Thyroid gland (tissue), 4 donors: ENCODE results near the gene DYNLT2B. TPM values are rescaled to one million over a fixed set of nuclear protein-coding genes. Genes with fewer than 3 reads are reported as not detected.

Source experiments
- DNase-seq, 2 donors: peaks; one replicate each; pipeline ENCODE4 v3.0.0-alpha.2; 2019
- H3K27ac ChIP-seq, 3 donors: fragments of 200-600 bp; sonication (generic); 1 replicate in 2 of 3; 2 replicates in 1 of 3; pipeline ENCODE4 v1.5.1; 2016 to 2019; ENCODE audit warnings: mild to moderate bottlenecking in 1 of 3, moderate library complexity in 1 of 3
- H3K27me3 ChIP-seq: fragments of 200-600 bp; sonication (generic); one replicate; pipeline ENCODE4 v1.5.1; 2019
- H3K36me3 ChIP-seq, 2 donors: fragments of 200-600 bp; sonication (generic); one replicate each; pipeline ENCODE4 v1.5.1; 2016 to 2019
- H3K4me1 ChIP-seq, 2 donors: fragments of 200-600 bp; sonication (generic); one replicate each; pipeline ENCODE4 v1.5.1; 2017 to 2019
- H3K4me3 ChIP-seq, 3 donors: fragments of 200-600 bp; sonication (generic); replicated peaks in 1 of 3; 1 replicate in 2 of 3; 2 replicates in 1 of 3; pipeline ENCODE4 v1.5.1; 2016; ENCODE audit warnings: mild to moderate bottlenecking in 1 of 3
- H3K9me3 ChIP-seq: fragments of 200-600 bp; sonication (generic); one replicate; pipeline ENCODE4 v1.5.1; 2017
- CTCF ChIP-seq, 6 experiments: fragments of 200-600 bp in 3 of 6; fragments of 450-650 bp in 3 of 6; sonication (generic) in 3 of 6; IDR thresholded peaks; one replicate each; pipeline ENCODE4 v1.5.1; 2016 to 2019; ENCODE audit warnings: antibody characterized with exemption in 6 of 6, mild to moderate bottlenecking in 2 of 6, inconsistent platforms in 1 of 6, moderate library complexity in 1 of 6
- POLR2A ChIP-seq, 2 donors: fragments of 450-650 bp; IDR thresholded peaks; one replicate each; pipeline ENCODE4 v1.6.1; 2017; ENCODE audit warnings: antibody characterized with exemption in 2 of 2, mild to moderate bottlenecking in 2 of 2, moderate library complexity in 1 of 2
- WGBS, 2 donors: methylation state at CpG; one replicate each; pipeline ENCODE4 v1.1.5; 2017; 5-methylcytosine and 5-hydroxymethylcytosine counted together
- intact Hi-C: fragments of 100-400 bp; cut with DNase I; formaldehyde crosslinking; loops from one replicate; pipeline ENCODE4 v1.15.1; 2023
- total RNA-seq, 4 donors: library from RNA; depleted of rRNA; stranded (reverse); fragments of >200 nt; gene quantifications; one replicate each; pipeline ENCODE4 v1.2.3, GENCODE V29; 2016

DYNLT2B gene
- total RNA-seq, 4 donors from 2014 or later = 4.6 to 16.8 (median 13.2) TPM

- no peak overlapping the region for H3K27ac ChIP-seq
- intact Hi-C loops = no loop called here
- 77 to 78% methylated on average over 4 of the region's 4 CpGs for WGBS, 2 donors
Measured at GRCh38 chr3:196356556-196356955, 38.5 kb upstream of the DYNLT2B start.

GRCh38 chr3:196355668-196356067, 37.6 kb upstream of the DYNLT2B start:
- Histone ChIP-seq H3K9me3 (no peaks in the 10 kb centered on the region), H3K4me1 (no peaks in the 10 kb centered on the region), H3K36me3 (peaks cover 30 to 31% of the 10 kb centered on the region in 2 donors), H3K27me3 (no peaks in the 10 kb centered on the region), H3K27ac (no peak overlapping the region), H3K4me3 (no peak overlapping the region)
- no peak for DNase-seq
- TF ChIP-seq CTCF (IDR thresholded peaks at IDR 0.05) (no peak), POLR2A (IDR thresholded peaks at IDR 0.05) (no peak)
- intact Hi-C loops = no loop called here
- WGBS, 2 donors = 88 to 92% methylated on average over 1 of the region's 1 CpG

More at GRCh38 chr3:196356556-196356955, 38.5 kb upstream of the DYNLT2B start:
- Histone ChIP-seq H3K27me3 (no peaks in the 10 kb centered on the region), H3K36me3 (peaks cover 36 to 39% of the 10 kb centered on the region in 2 donors), H3K4me3 (no peak overlapping the region), H3K4me1 (no peaks in the 10 kb centered on the region), H3K9me3 (no peaks in the 10 kb centered on the region)
- DNase-seq = no peak
- TF ChIP-seq CTCF (IDR thresholded peaks at IDR 0.05) (no peak), POLR2A (IDR thresholded peaks at IDR 0.05) (no peak)

GRCh38 chr3:196354132-196354531, 36.1 kb upstream of the DYNLT2B start:
- intact Hi-C loops = no loop called here
- Histone ChIP-seq H3K4me3 (no peak overlapping the region), H3K4me1 (no peaks in the 10 kb centered on the region), H3K27ac (no peak overlapping the region), H3K27me3 (no peaks in the 10 kb centered on the region), H3K9me3 (no peaks in the 10 kb centered on the region), H3K36me3 (peaks cover 26% of the 10 kb centered on the region in 2 donors)
- no peak for TF ChIP-seq CTCF (IDR thresholded peaks at IDR 0.05)
- no peak for TF ChIP-seq POLR2A (IDR thresholded peaks at IDR 0.05)
- DNase-seq = no peak
- 88 to 92% methylated on average over 6 of the region's 6 CpGs for WGBS, 2 donors

- Histone ChIP-seq H3K27ac (no peak overlapping the region), H3K36me3 (peaks cover 12 to 16% of the 10 kb centered on the region in 2 donors), H3K27me3 (no peaks in the 10 kb centered on the region), H3K4me3 (no peak overlapping the region), H3K4me1 (no peaks in the 10 kb centered on the region), H3K9me3 (no peaks in the 10 kb centered on the region)
- WGBS, 2 donors = 75 to 76% methylated on average over 6 of the region's 6 CpGs
- DNase-seq = no peak
- TF ChIP-seq POLR2A (IDR thresholded peaks at IDR 0.05) (no peak), CTCF (IDR thresholded peaks at IDR 0.05) (no peak)
- intact Hi-C loops = no loop called here
Measured at GRCh38 chr3:196351541-196351940, 33.5 kb upstream of the DYNLT2B start.

GRCh38 chr3:196350067-196350466, 32.0 kb upstream of the DYNLT2B start:
- peaks cover 0 to under 1% of the 10 kb centered on the region in 2 donors for H3K36me3 ChIP-seq
- no peaks in the 10 kb centered on the region for H3K9me3 ChIP-seq
- no peaks in the 10 kb centered on the region for H3K4me1 ChIP-seq
- TF ChIP-seq POLR2A (IDR thresholded peaks at IDR 0.05) (no peak), CTCF (IDR thresholded peaks at IDR 0.05) (no peak)
- DNase-seq = no peak
- H3K4me3 ChIP-seq = no peak overlapping the region
- H3K27ac ChIP-seq = no peak overlapping the region
- no peaks in the 10 kb centered on the region for H3K27me3 ChIP-seq
- intact Hi-C loops = no loop called here
